Ecto neural progenitor cell (in vitro differentiated cells): ENCODE measurements around the gene VEGFA.
A peak's percentile ranks its signal among the peaks of the same experiment; 100 is the strongest.

ENCODE experiments used
- DNase-seq: peaks from one replicate; pipeline ENCODE4 v3.0.0-alpha.2; 2018; ENCODE audit warnings: low spot score

The VEGFA gene

GRCh38 chr6:43738877-43739641, 31.0 kb upstream of the VEGFA start:
- DNase-seq = peak; percentile 37

- DNase-seq = peak; percentile 45
Measured at GRCh38 chr6:43739642-43740091, 30.3 kb upstream of the VEGFA start.

GRCh38 chr6:43740321-43740960, 29.6 kb upstream of the VEGFA start:
- DNase-seq = peak; percentile 74

- DNase-seq = peak; percentile 49
Measured at GRCh38 chr6:43740961-43741764, 28.8 kb upstream of the VEGFA start.

- DNase-seq = no peak
Measured at GRCh38 chr6:43741829-43742228, 28.2 kb upstream of the VEGFA start.

- peak; percentile 41 for DNase-seq
Measured at GRCh38 chr6:43742285-43742684, 27.7 kb upstream of the VEGFA start.

- DNase-seq = peak; percentile 40
Measured at GRCh38 chr6:43742931-43743632, 26.9 kb upstream of the VEGFA start.

GRCh38 chr6:43743682-43744381, 26.2 kb upstream of the VEGFA start:
- peak; percentile 16 for DNase-seq

- no peak for DNase-seq
Measured at GRCh38 chr6:43744491-43744890, 25.5 kb upstream of the VEGFA start.

- no peak for DNase-seq
Measured at GRCh38 chr6:43744931-43745727, 24.9 kb upstream of the VEGFA start.

- DNase-seq = no peak
Measured at GRCh38 chr6:43746071-43746470, 23.9 kb upstream of the VEGFA start.

GRCh38 chr6:43746613-43747102, 23.4 kb upstream of the VEGFA start:
- no peak for DNase-seq

- DNase-seq = peak; percentile 35
Measured at GRCh38 chr6:43747784-43748183, 22.2 kb upstream of the VEGFA start.

GRCh38 chr6:43748765-43749164, 21.2 kb upstream of the VEGFA start:
- no peak for DNase-seq

- DNase-seq = no peak
Measured at GRCh38 chr6:43749461-43749860, 20.6 kb upstream of the VEGFA start.

- no peak for DNase-seq
Measured at GRCh38 chr6:43750622-43751021, 19.4 kb upstream of the VEGFA start.

GRCh38 chr6:43753570-43754183, 16.3 kb upstream of the VEGFA start:
- DNase-seq = no peak

- DNase-seq = no peak
Measured at GRCh38 chr6:43757966-43758616, 11.9 kb upstream of the VEGFA start.

- DNase-seq = peak; percentile 78
Measured at GRCh38 chr6:43758617-43759050, 11.4 kb upstream of the VEGFA start.
